Urinary bladder (tissue), 4 donors: ENCODE data around the gene MRPL21. TPM values are rescaled to one million over a fixed set of nuclear protein-coding genes. Genes with fewer than 3 reads are reported as not detected.

ENCODE experiments used
- DNase-seq: peaks from one replicate; pipeline ENCODE4 v3.0.0-alpha.2; 2015; ENCODE audit errors: extremely low spot score
- H3K27ac ChIP-seq: one replicate; pipeline ENCODE4 v1.5.1; 2013; ENCODE audit warnings: low read depth, mild to moderate bottlenecking, moderate library complexity
- H3K36me3 ChIP-seq: one replicate; pipeline ENCODE4 v1.6.1; 2013; ENCODE audit warnings: mild to moderate bottlenecking, moderate library complexity; ENCODE audit not compliant: insufficient read depth
- H3K4me1 ChIP-seq: one replicate; pipeline ENCODE4 v1.6.1; 2013; ENCODE audit warnings: mild to moderate bottlenecking, moderate library complexity; ENCODE audit not compliant: insufficient read depth
- H3K4me3 ChIP-seq: one replicate; pipeline ENCODE4 v1.5.1; 2013; ENCODE audit warnings: low read depth, low read length
- WGBS: extraction: QIAGEN DNeasy Blood & Tissue Kit; methylation state at CpG from one replicate; pipeline ENCODE4 v1.1.7; 2013; 5-methylcytosine and 5-hydroxymethylcytosine counted together
- polyA plus RNA-seq: library from polyadenylated mRNA; stranded (reverse); fragments of 200-250 nt; gene quantifications from one replicate; pipeline ENCODE4 v1.2.3, GENCODE V29; 2013
- total RNA-seq: library from RNA; depleted of rRNA; stranded (reverse); fragments of >200 nt; gene quantifications from one replicate; pipeline ENCODE4 v1.2.3, GENCODE V29; 2014
- donor health status: healthy with polysubstance abuse.
- donor health status: healthy.

Gene MRPL21
- total and polyA plus RNA-seq, 2 donors: 46.1 to 80.8 TPM

DNA sequence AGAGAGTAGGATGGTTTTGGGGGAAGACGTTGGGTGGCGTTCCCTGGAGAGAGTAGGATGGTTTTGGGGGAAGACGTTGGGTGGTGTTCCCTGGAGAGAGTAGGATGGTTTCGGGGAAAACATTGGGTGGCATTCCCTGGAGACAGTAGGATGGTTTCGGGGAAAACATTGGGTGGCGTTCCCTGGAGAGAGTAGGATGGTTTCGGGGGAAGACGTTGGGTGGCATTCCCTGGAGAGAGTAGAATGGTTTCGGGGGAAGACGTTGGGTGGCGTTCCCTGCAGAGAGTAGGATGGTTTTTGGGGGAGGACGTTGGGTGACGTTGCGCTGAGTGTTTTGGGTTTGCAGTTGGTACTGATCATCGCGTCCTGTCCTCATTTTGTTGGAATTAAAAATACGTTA is 28.3 kb upstream of the MRPL21 start:
- H3K36me3 ChIP-seq: peaks cover 10% of the 10 kb centered on the region
- H3K27ac ChIP-seq: no peak overlapping the region
- 92% methylated on average over 17 of the region's 17 CpGs for WGBS
- H3K4me1 ChIP-seq: no peaks in the 10 kb centered on the region
- no peak for DNase-seq
- H3K4me3 ChIP-seq: no peak overlapping the region

DNA sequence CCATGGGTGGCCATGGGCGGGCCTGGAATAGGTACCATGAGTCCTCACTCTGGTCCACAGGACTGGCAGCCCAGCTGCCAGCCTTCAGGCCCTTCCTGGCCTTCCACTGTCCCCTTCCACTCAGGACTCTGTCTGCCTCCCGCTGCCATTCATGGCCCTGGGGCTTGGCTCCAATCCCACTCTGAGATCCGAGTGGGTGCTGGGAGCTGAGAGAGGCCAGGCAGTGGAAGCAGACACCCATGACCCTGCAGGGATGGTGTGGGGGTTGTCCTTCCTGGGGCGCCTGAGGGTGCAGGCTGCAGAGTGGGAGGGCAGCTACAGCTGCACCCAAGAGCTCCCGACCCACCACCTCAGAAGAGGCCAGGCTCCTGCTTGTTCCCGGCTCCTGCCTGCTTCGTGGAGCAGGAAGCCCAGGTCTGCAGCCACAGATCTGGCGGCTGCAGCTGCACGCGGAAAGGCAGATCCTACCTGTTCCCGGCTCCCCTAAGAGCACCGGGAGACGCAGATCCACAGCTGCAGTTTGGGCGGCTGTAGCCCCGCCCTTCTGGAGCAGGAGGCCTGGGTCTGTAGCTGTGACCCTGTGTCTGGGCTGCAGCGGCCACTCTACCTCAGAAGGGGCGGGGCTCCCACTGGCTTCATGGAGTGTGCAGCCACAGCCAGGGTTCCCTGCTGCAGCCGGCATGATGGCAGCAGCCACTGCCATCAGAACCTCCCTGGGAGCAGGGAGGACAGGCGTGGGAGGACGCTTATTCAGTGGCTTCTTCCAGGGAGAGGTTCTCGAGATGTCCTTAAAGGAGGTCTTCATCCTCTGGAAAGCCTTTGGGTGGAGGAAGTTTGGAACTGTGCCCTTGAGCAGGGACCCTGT is 27.6 kb upstream of the MRPL21 start:
- H3K4me1 ChIP-seq: no peaks in the 10 kb centered on the region
- DNase-seq: no peak
- no peak overlapping the region for H3K27ac ChIP-seq
- 93% methylated on average over 21 of the region's 21 CpGs for WGBS
- peaks cover 10% of the 10 kb centered on the region for H3K36me3 ChIP-seq
- no peak overlapping the region for H3K4me3 ChIP-seq

DNA sequence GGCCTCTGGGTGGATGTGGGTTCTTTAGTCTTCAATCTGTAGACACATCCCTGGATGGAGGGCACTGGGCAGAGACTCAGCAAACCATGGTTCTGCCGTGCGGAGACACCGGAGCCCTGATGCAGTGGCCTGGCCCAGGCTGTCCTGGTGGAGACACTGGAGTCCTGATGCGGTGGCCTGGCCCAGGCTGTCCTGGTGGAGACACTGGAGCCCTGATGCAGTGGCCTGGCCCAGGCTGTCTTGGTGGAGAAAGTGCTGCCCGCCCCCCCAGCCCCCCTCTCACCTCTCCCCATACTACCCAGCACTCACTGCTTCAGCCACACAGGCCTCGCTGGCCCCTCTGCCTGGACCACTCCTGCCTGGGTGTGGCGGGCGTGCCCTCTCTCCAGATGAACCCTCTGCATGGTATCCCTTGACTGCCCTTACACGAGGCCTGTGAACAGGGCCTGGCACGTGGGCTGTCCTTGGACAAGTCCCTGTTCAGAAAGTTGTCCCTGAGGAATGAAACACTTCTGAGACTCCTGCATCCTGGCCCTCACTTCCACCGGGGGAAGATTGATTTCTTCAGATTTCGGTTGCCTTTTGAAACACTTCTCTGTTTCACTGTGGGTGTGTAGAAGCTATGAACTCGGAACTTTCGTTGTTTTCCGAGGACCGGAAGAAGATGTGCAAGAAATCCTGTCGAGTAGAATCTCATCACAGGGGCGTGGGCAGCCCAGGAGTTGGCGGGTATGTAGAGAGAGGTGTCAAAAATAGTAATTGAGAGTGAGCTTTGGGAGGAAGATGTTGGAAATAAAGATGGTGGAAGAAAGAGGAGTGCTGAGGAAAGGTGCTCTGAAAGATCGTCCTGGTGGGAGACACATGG is 26.3 kb upstream of the MRPL21 start:
- Histone ChIP-seq H3K4me1 (no peaks in the 10 kb centered on the region), H3K36me3 (peaks cover 10% of the 10 kb centered on the region), H3K27ac (no peak overlapping the region), H3K4me3 (no peak overlapping the region)
- 92% methylated on average over 20 of the region's 20 CpGs for WGBS
- DNase-seq: no peak

DNA sequence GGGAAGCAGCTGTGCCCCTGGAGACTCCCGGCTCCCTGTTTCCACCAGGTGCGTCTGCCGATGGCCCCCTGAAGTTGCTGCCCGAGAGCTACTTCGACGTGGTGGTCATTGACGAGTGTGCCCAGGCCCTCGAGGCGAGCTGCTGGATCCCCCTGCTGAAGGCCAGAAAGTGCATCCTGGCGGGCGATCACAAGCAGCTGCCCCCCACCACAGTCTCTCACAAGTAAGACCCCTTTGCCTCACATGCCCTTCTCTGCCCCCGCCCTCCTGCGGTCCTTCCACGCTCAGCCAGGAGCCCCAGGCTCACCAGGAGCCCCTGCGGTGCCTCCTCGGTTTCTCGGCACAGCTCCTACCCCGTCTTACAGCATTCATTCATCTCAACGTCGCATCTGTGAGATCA is 25.5 kb upstream of the MRPL21 start:
- DNase-seq: no peak
- H3K36me3 ChIP-seq: peaks cover 10% of the 10 kb centered on the region
- no peak overlapping the region for H3K27ac ChIP-seq
- H3K4me3 ChIP-seq: no peak overlapping the region
- H3K4me1 ChIP-seq: no peaks in the 10 kb centered on the region
- 95% methylated on average over 20 of the region's 20 CpGs for WGBS

DNA sequence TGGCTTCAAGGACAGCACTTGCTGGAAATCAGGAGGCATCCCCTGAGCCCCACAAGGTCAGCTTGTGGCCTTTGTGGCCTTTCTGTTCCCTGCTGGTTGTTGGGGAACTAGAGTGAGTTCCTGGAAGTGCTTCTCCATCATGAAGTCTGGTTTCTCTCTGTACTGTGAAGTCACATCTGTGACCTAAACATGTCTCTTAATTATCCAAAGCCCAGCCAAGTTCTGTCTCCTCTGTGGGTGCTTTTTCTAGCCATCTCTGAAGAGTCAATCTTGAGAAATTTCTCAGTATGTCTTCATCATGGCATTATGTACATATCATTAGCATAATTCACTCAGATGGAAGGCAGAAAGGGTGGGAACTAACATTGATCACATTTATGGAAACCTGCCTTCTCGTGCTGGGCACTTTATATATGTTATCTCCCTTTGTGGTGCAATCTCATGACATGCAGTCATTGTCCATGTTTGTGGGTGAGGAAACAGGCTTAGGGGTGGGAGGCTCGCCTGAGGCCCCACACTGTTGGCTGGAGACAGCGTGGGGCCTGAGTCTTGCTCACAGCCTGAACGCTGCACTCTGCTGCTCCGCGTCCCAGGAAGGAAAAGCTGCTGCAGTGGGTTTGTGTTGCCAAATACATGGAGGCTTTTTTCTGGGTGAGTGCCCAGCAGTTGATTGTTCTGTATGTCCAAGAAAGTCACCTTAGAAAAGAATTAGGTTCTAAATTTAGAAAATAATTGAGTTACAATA is 24.7 kb upstream of the MRPL21 start:
- H3K4me1 ChIP-seq: no peaks in the 10 kb centered on the region
- WGBS: 54% methylated on average over 6 of the region's 6 CpGs
- DNase-seq: no peak
- H3K4me3 ChIP-seq: no peak overlapping the region
- H3K27ac ChIP-seq: no peak overlapping the region
- peaks cover 10% of the 10 kb centered on the region for H3K36me3 ChIP-seq

DNA sequence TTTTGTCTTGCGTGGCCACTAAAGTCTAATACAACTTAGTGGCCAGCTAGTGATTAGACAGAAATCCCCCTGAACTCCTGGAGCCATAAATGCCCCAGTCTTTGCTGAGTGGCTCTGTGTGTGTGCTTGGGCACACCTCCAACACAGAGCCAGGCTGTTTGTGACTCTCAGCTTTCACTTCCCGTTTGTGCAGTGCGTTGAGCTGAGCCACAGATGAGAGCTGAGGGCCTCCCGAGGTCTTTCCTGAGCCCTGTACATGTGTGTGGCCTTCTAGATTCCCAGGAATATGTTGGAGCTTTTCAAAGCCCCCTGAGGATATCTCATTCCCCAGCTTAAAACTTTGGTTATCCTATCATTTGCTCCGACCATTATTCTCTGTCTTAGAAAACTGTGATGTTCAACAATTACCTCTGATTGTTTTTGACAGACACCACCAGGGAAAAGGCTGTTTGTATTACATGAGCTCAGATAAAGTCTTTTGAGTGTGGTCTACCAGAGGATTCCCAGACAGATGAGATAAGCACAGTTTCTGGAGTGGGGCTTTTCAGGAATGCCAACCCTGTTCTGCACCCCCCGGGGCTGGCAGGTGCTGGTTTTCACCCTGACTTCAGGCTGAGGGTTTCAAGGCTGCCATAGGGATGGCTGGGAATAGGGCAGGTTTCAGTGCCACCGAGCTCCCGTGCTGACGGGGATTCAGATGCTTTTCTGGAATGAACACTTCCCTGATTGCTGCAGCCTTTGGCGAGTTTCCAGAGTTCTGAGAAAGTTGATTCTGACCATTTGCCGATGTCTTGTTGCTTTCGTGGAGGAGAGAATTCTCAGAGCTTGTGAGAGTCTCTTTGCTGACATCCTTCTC is 23.9 kb upstream of the MRPL21 start:
- no peak overlapping the region for H3K4me3 ChIP-seq
- H3K27ac ChIP-seq: no peak overlapping the region
- 46% methylated on average over 12 of the region's 12 CpGs for WGBS
- peaks cover 10% of the 10 kb centered on the region for H3K36me3 ChIP-seq
- H3K4me1 ChIP-seq: no peaks in the 10 kb centered on the region
- no peak for DNase-seq

DNA sequence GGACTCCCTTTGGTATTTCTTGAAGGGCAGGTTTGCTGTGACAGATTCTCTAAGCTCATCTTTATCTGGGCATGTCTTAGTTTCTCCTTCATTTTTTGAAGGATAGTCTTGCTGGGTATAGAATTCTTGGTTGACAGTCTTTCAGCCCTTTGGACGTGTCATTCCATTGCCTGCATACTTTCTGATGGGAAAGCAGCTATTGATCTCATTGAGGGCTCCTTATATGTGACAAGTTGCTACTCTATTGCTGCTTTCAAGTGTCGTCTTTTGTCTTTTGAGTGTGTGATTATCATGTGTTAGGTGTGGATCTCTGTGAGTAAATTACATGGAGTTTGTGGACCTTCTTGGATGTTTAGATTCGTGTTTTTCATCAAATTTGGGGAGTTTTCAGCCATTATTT is 22.0 kb upstream of the MRPL21 start:
- 81% methylated on average over 3 of the region's 3 CpGs for WGBS
- H3K4me1 ChIP-seq: no peaks in the 10 kb centered on the region

DNA sequence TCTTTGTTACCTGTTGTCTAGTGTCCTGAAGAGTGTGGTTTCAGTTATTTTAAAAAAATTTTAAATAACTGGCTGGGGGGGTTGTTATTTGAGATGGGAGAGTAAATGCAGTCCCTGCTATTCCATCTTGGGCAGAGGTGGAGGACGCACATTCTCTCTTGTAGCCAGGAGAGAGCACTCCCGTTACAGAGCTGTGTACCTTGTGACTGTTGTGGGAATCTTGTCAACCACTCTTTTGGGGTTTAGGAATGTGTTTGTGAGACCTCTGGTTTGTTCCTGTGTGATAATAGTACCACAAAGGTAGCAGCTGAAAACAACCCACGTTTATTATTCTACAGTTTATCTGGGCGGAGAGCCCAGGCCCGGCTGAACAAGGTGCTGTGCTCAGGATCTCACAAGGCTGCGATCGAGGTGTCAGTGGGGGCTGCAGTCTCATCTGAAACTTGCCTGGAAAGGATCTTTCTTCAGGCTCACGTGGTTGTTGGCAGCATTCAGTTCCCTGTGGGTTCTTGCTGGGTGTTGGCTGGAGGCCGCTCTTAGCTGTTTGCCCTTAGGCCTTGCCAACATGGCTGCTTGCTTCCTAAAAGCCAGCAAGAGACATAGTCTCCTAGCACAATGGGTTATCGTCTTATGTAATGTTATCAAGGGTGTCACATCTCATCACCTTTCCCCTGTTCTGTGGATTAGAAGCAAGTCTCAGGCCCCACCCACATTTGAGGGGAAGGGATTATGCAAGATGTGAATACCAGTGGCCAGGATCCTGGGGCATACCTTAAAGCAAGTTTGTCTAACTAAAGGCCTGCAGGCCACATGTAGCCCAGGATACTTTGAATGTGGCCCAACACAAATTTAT is 20.7 kb upstream of the MRPL21 start:
- WGBS: 83% methylated on average over 10 of the region's 10 CpGs
- no peak overlapping the region for H3K27ac ChIP-seq
- DNase-seq: no peak
- peaks cover 4% of the 10 kb centered on the region for H3K36me3 ChIP-seq
- H3K4me3 ChIP-seq: no peak overlapping the region
- H3K4me1 ChIP-seq: no peaks in the 10 kb centered on the region

More for the DNA sequence above, 22.0 kb upstream of the MRPL21 start:
- H3K27ac ChIP-seq: no peak overlapping the region
- peaks cover 10% of the 10 kb centered on the region for H3K36me3 ChIP-seq
- H3K4me3 ChIP-seq: no peak overlapping the region
- DNase-seq: no peak

DNA sequence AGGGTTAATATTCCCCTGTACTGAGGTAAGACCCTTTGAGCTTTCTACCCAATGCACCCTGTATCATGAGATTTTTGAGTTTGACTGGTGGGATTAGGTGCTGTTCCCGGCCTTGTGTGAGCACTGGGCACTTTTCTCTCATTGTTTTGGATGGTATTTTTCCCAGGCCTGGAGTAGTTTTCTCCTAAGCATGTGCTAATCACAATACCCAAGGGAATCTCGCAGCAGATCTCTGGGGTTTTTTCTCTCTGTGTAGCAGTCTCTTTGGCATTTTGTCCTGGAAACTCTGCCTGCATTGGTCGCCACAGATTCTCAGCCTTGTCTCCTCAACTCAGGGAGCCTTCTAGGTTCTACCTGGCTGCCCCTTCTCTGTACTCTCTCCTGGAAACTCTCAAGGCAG is 20.0 kb upstream of the MRPL21 start:
- WGBS: 76% methylated on average over 3 of the region's 3 CpGs
- Histone ChIP-seq H3K36me3 (no peaks in the 10 kb centered on the region), H3K4me3 (no peak overlapping the region), H3K4me1 (no peaks in the 10 kb centered on the region), H3K27ac (no peak overlapping the region)
- no peak for DNase-seq

DNA sequence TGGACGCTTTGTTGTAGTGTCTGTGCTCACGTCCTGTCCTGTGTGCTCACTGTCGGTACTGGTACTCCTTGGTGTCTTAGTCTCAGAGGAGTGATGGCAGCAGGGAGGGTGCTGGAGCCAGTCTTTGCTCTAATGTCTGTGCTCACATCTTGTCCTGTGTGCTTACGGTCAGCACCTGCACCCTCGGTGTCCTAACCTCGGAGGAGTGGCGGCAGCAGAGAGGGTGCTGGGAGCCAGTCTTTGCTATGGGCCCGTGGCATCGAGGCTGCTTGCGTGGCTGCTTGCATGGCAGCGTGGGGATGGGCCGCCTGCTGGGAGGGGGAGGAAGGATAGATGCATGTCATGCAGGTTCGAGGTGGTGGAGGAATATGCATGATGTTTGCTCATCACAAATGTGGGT is 12.8 kb upstream of the MRPL21 start:
- 92% methylated on average over 13 of the region's 13 CpGs for WGBS
- no peak for DNase-seq
- Histone ChIP-seq H3K27ac (no peak overlapping the region), H3K4me3 (no peak overlapping the region), H3K36me3 (peaks cover 3% of the 10 kb centered on the region), H3K4me1 (no peaks in the 10 kb centered on the region)

DNA sequence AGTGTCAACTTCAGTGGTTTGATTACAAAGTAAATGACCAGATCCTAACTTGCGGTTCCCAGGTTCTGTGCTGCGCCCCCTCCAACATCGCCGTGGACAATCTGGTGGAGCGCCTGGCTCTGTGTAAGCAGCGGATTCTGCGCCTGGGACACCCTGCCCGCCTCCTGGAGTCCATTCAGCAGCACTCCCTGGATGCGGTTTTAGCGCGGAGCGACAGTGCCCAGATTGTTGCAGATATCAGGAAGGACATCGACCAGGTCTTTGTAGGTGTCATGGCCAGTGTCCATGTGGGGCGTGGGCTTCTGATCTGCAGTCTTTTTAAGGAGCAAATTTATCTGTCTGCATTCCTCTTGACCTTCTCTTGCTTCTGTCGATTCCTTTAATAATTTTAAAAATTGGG is 11.1 kb upstream of the MRPL21 start:
- peaks cover 3% of the 10 kb centered on the region for H3K36me3 ChIP-seq

DNA sequence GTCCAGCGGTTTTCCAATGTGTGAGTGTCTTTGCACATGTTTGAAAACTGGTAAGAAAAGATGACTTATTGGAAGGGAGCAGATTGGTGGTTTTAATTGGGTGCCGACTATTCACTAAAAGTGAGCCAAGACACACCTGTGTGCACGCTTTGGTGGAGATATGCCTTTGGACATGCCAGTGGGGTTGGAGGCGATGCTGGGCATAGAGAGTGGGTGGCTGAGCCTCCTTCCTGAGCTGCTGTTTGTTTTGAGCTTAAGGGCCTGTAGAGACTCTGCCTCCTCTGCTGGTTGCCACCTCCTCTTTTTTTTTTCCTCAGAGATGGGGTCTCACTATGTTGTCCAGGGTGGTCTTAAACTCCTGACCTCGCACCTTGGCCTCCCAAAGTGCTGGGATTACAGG is 9.6 kb upstream of the MRPL21 start:
- peaks cover 3% of the 10 kb centered on the region for H3K36me3 ChIP-seq
- H3K27ac ChIP-seq: no peak overlapping the region
- H3K4me3 ChIP-seq: no peak overlapping the region
- H3K4me1 ChIP-seq: no peaks in the 10 kb centered on the region
- DNase-seq: no peak
- WGBS: 93% methylated on average over 5 of the region's 5 CpGs

More for the DNA sequence above, 11.1 kb upstream of the MRPL21 start:
- DNase-seq: no peak
- H3K4me1 ChIP-seq: no peaks in the 10 kb centered on the region
- 96% methylated on average over 15 of the region's 15 CpGs for WGBS
- no peak overlapping the region for H3K27ac ChIP-seq
- H3K4me3 ChIP-seq: no peak overlapping the region
